Measurements from ENCODE around the gene CDC42SE1.
"Not testable (repeated sequence)": the region's sequence is repeated elsewhere in the genome, so short reads cannot be mapped to it uniquely, and the experiment has no call there.

Gene CDC42SE1

GRCh38 chr1:151059109-151060006 lies at the start of gene CDC42SE1:
Gene CDC42SE1 (minus strand): TSS chr1:151059622. CDS start chr1:151055730, 3,892 bp downstream.
- peak; percentile 85 for DNase-seq

GRCh38 chr1:151108331-151108730 lies 48.9 kb upstream of the CDC42SE1 start:
- DNase-seq: no peak

GRCh38 chr1:151106894-151107293 lies 47.5 kb upstream of the CDC42SE1 start:
- DNase-seq: no peak

- no peak for DNase-seq
Measured at GRCh38 chr1:151104630-151105029, 45.2 kb upstream of the CDC42SE1 start.

GRCh38 chr1:151098126-151098525 lies 38.7 kb upstream of the CDC42SE1 start:
- no peak for DNase-seq

- DNase-seq: not testable (repeated sequence)
Measured at GRCh38 chr1:151097426-151097825, 38.0 kb upstream of the CDC42SE1 start.

- DNase-seq: no peak
Measured at GRCh38 chr1:151085953-151086559, 26.6 kb upstream of the CDC42SE1 start.

- no peak for DNase-seq
Measured at GRCh38 chr1:151072224-151072623, 12.8 kb upstream of the CDC42SE1 start.

GRCh38 chr1:151070474-151071276 lies 11.3 kb upstream of the CDC42SE1 start, which contains the start of gene GABPB2:
Gene GABPB2 (plus strand): TSS chr1:151070761. CDS start chr1:151088190, 17,429 bp downstream.
- peak; percentile 94 for DNase-seq

GRCh38 chr1:151069103-151069486 lies 9.7 kb upstream of the CDC42SE1 start:
- DNase-seq: no peak

- no peak for DNase-seq
Measured at GRCh38 chr1:151067185-151067584, 7.8 kb upstream of the CDC42SE1 start.

GRCh38 chr1:151065089-151065645 lies 5.7 kb upstream of the CDC42SE1 start:
- no peak for DNase-seq

- no peak for DNase-seq
Measured at GRCh38 chr1:151062741-151063371, 3.4 kb upstream of the CDC42SE1 start.

GRCh38 chr1:151061704-151062103 lies 2.3 kb upstream of the CDC42SE1 start:
- DNase-seq: no peak

- DNase-seq: no peak
Measured at GRCh38 chr1:151060657-151061421, 1.4 kb upstream of the CDC42SE1 start.

- peak; percentile 68 for DNase-seq
Measured at GRCh38 chr1:151060007-151060656, 710 bp upstream of the CDC42SE1 start, which contains the start of gene MLLT11. Gene MLLT11 (plus strand): TSS chr1:151060397. CDS start chr1:151067225, 6,828 bp downstream.

- DNase-seq: peak; percentile 29
Measured at GRCh38 chr1:151058692-151059091, 730 bp downstream of the CDC42SE1 start.

- DNase-seq: no peak
Measured at GRCh38 chr1:151056149-151056548, 3.3 kb downstream of the CDC42SE1 start.

GRCh38 chr1:151055581-151055980 lies 3.8 kb downstream of the CDC42SE1 start:
- no peak for DNase-seq

- no peak for DNase-seq
Measured at GRCh38 chr1:151054971-151055547, 4.4 kb downstream of the CDC42SE1 start.
